ENCODE results near the gene CACNG1. TPM values are rescaled to one million over a fixed set of nuclear protein-coding genes. Genes with fewer than 3 reads are reported as not detected.

Gene CACNG1, protein sequence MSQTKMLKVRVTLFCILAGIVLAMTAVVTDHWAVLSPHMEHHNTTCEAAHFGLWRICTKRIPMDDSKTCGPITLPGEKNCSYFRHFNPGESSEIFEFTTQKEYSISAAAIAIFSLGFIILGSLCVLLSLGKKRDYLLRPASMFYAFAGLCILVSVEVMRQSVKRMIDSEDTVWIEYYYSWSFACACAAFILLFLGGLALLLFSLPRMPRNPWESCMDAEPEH
- not detected in 2 replicates for total RNA-seq (2012; rRNA removed)
- polyA plus RNA-seq (2012; rRNA removed): not detected in 2 replicates
- polyA plus RNA-seq (2012; cell fraction: cytosol; rRNA removed): not detected in 2 replicates
- polyA plus RNA-seq (2012; cell fraction: nucleus; rRNA removed; ENCODE audit: low replicate concordance): not detected in 2 replicates
- not detected for Bru-seq, nascent RNA
- not detected for BruChase-seq, experiment 1, labeled RNA remaining after a 6-hour chase
- BruChase-seq, experiment 2, labeled RNA remaining after a 2-hour chase: not detected
- long read RNA-seq: 0 reads

- H3K9me1 ChIP-seq (ENCODE audit: insufficient read depth, low read length): no peaks in the 10 kb centered on the region
- peaks cover 12% of the 10 kb centered on the region for H3K9me3 ChIP-seq (ENCODE audit: control insufficient read depth, insufficient read depth, low read length)
- no peak within 1 kb of the TSS for H2BK120ac ChIP-seq (ENCODE audit: low read depth, low read length)
- no peak within 1 kb of the TSS for H2AK5ac ChIP-seq (ENCODE audit: low read depth, low read length)
- no TSS peak for BruUV-seq (replicated peaks)
- H3K23ac ChIP-seq (ENCODE audit: low read depth, low read length): no peak within 1 kb of the TSS
- H3K36me3 ChIP-seq (ENCODE audit: control insufficient read depth, insufficient read depth, low read length): no peaks in the 10 kb centered on the region
- intact Hi-C loops (cut with micrococcal nuclease): no loop called here
- no peak within 1 kb of the TSS for H3K56ac ChIP-seq (ENCODE audit: extremely low read depth, insufficient read depth, low read length)
- H3K27me3 ChIP-seq (ENCODE audit: control insufficient read depth, insufficient read depth, low read length): peaks cover 48% of the 10 kb centered on the region
- ATAC-seq (ENCODE audit: low read depth) (no peak), DNase-seq (no peak)
- ChIA-PET POLR2A (ENCODE audit: unreplicated experiment) (no interaction called here), CTCF (no interaction called here)
- no peak within 1 kb of the TSS for H3K4ac ChIP-seq (ENCODE audit: low read depth, low read length)
- no peak within 1 kb of the TSS for H3K27ac ChIP-seq (ENCODE audit: insufficient read depth, low read length)
- no peak within 1 kb of the TSS for H2AK9ac ChIP-seq (replicated peaks; ENCODE audit: low read depth, low read length, poor library complexity)
- no peak within 1 kb of the TSS for H2BK20ac ChIP-seq (ENCODE audit: low read depth, low read length)
- H4K5ac ChIP-seq (ENCODE audit: low read depth, low read length): no peak within 1 kb of the TSS
- no peak within 1 kb of the TSS for H3K18ac ChIP-seq (ENCODE audit: low read depth, low read length)
- H3K4me1 ChIP-seq (ENCODE audit: control insufficient read depth, insufficient read depth, low read length): no peaks in the 10 kb centered on the region
- no peak within 1 kb of the TSS for H4K91ac ChIP-seq (ENCODE audit: insufficient read depth, low read depth, low read length)
- 78% methylated on average over 21 of the region's 32 CpGs; no CpG with 5 or more reads in 1 of the 2 experiments for WGBS, 2 experiments (ENCODE audit: extremely low coverage in 2 of 2, insufficient read length in 1 of 2)
- H3K14ac ChIP-seq (replicated peaks; ENCODE audit: low read depth, low read length): no peak within 1 kb of the TSS
- dilution Hi-C loops (cut with HindIII; ENCODE audit: low sequenced_read_pairs, unreplicated experiment): no loop called here
- H2BK5ac ChIP-seq (ENCODE audit: low read depth, low read length, poor library complexity, severe bottlenecking): no peak within 1 kb of the TSS
- H3K4me2 ChIP-seq (ENCODE audit: low read depth, low read length): no peak within 1 kb of the TSS
- H3K9ac ChIP-seq (ENCODE audit: low read depth, low read length): no peak within 1 kb of the TSS
- in situ Hi-C loops (cut with MboI; ENCODE audit: low sequenced_read_pairs): no loop called here
- no peak within 1 kb of the TSS for H4K8ac ChIP-seq (ENCODE audit: low read depth in 2 of 2, low read length in 2 of 2)
- H2AFZ ChIP-seq (replicated peaks; ENCODE audit: low read length, poor library complexity): peak within 1 kb of the TSS; percentile 41
- no peaks in the 10 kb centered on the region for H4K20me1 ChIP-seq (ENCODE audit: insufficient read depth, low read length)
- no peak for TF ChIP-seq CTCF (conservative IDR thresholded peaks at IDR 0.05; ENCODE audit: low read depth, low read length)
- no peak for TF ChIP-seq RFX5 (IDR thresholded peaks at IDR 0.05; ENCODE audit: low read depth, low read length)
- TF ChIP-seq RAD21 (IDR thresholded peaks at IDR 0.05; ENCODE audit: low read length): no peak
- TF ChIP-seq, protein P1, sequence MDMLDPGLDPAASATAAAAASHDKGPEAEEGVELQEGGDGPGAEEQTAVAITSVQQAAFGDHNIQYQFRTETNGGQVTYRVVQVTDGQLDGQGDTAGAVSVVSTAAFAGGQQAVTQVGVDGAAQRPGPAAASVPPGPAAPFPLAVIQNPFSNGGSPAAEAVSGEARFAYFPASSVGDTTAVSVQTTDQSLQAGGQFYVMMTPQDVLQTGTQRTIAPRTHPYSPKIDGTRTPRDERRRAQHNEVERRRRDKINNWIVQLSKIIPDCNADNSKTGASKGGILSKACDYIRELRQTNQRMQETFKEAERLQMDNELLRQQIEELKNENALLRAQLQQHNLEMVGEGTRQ (IDR thresholded peaks at IDR 0.05; ENCODE audit: low read depth, low read length): no peak
- TF ChIP-seq SMC3 (IDR thresholded peaks at IDR 0.05; ENCODE audit: low read depth, low read length): no peak
- H3K4me3 ChIP-seq (ENCODE audit: insufficient read depth, low read depth, low read length): no peak within 1 kb of the TSS
- H3K79me1 ChIP-seq (ENCODE audit: low read depth in 1 of 2, low read length in 2 of 2): no peaks in the 10 kb centered on the region
- no peak within 1 kb of the TSS for H2BK15ac ChIP-seq (ENCODE audit: low read depth, low read length)
Observed at GRCh38 chr17:67044016-67044772, at the start of gene CACNG1. CACNG1 (plus strand) TSS chr17:67044554; CDS start chr17:67044661, 107 bp downstream.

All from IMR-90 (cell line).